ENCODE results near the gene TMEM273. TPM values are rescaled to one million over a fixed set of nuclear protein-coding genes. Genes with fewer than 3 reads are reported as not detected.

TMEM273 gene
- total RNA-seq, 4 donors from 2014 or later, result 3.2 to 12.2 (median 7.1) TPM

DNA sequence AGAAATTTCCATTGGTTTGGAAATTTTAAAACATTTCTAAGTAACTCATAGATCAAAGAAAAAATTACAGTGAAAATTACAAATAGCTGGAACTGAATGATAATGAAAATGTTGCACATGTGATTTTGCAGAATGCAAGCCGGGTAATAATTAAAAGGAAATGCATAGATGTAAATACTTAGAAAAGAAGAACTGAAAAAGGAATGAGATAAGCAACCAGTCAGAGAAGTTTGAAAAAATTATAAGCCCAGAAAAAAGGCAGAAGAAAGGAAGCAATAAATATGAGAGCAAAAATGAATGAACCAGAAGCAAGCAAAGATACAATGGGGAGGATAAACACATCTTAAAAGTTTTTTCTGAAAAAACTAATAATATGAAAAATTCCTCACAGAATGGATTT, 3.2 kb upstream of the TMEM273 start:
- TF ChIP-seq, protein P1, sequence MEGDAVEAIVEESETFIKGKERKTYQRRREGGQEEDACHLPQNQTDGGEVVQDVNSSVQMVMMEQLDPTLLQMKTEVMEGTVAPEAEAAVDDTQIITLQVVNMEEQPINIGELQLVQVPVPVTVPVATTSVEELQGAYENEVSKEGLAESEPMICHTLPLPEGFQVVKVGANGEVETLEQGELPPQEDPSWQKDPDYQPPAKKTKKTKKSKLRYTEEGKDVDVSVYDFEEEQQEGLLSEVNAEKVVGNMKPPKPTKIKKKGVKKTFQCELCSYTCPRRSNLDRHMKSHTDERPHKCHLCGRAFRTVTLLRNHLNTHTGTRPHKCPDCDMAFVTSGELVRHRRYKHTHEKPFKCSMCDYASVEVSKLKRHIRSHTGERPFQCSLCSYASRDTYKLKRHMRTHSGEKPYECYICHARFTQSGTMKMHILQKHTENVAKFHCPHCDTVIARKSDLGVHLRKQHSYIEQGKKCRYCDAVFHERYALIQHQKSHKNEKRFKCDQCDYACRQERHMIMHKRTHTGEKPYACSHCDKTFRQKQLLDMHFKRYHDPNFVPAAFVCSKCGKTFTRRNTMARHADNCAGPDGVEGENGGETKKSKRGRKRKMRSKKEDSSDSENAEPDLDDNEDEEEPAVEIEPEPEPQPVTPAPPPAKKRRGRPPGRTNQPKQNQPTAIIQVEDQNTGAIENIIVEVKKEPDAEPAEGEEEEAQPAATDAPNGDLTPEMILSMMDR (IDR thresholded peaks at IDR 0.05), result no peak
- TF ChIP-seq POLR2A (IDR thresholded peaks at IDR 0.05), result no peak
- no peak for DNase-seq (ENCODE audit: low spot score in 2 of 2)
- H3K4me3 ChIP-seq (ENCODE audit: low read depth, poor library complexity, severe bottlenecking), result no peak overlapping the region
- 80 to 83% methylated on average over 1 of the region's 1 CpG for WGBS, 2 donors
- intact Hi-C loops (cut with DNase I; ENCODE audit: low total_unique reads), result loop anchor here (5.0 kb wide), 1 partner anchor 434 kb away; no protein-coding TSS in a partner anchor

DNA sequence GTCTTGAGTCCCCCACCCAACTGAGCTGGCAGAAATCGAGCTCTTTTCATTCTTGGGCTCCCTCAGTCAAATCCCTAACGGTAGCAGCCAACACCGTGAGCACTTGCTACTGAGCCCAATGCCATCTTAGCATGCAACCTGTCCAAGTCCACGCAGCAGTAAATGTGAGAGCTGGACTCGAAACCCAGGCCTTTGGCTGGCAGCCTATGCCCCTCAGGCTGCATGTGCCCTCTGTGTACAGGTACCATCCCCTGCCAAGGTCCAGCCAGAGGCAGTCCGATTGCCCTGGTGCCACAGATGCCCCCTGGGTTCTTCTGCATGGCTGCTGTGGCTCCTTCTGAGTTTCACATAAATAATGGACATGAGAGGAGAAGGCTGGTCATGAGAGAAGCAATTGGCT, 1.2 kb upstream of the TMEM273 start:
- 90 to 93% methylated on average over 6 of the region's 6 CpGs for WGBS, 2 donors
- peak; percentile 5 to 31 for DNase-seq (ENCODE audit: low spot score in 2 of 2)
- TF ChIP-seq, protein P1 (IDR thresholded peaks at IDR 0.05), result no peak
- no peak for TF ChIP-seq POLR2A (IDR thresholded peaks at IDR 0.05)
- intact Hi-C loops (cut with DNase I; ENCODE audit: low total_unique reads), result no loop called here
- no peak overlapping the region for H3K4me3 ChIP-seq (ENCODE audit: low read depth, poor library complexity, severe bottlenecking)

DNA sequence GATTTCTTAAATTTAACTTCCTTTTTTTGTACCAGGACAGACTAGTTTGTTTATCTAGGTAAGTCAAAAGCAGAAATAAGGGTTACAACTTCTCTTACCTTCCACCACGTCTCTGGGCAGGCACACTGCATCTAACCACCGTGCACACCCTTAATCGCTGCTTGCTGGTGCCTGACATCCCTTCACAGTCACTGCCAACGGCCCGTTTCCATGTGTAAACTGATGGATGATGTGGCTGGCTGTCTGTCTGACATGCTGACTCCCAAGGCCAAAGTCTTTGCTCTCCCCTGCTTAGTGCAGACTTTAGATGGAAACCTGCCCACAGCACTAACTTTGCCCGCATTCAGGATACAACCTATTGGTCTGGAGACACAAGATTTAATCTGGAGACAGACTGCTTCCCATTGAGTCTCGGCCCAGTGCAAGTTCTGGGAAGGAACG, 1.1 kb downstream of the TMEM273 start:
- TF ChIP-seq, protein P1 (IDR thresholded peaks at IDR 0.05), result no peak
- TF ChIP-seq POLR2A (IDR thresholded peaks at IDR 0.05), result no peak
- intact Hi-C loops (cut with DNase I; ENCODE audit: low total_unique reads), result no loop called here
- no peak overlapping the region for H3K4me3 ChIP-seq (ENCODE audit: low read depth, poor library complexity, severe bottlenecking)
- DNase-seq (ENCODE audit: low spot score in 2 of 2), result peak; percentile 11 to 54
- WGBS, 2 donors, result 64% methylated on average over 8 of the region's 8 CpGs

DNA sequence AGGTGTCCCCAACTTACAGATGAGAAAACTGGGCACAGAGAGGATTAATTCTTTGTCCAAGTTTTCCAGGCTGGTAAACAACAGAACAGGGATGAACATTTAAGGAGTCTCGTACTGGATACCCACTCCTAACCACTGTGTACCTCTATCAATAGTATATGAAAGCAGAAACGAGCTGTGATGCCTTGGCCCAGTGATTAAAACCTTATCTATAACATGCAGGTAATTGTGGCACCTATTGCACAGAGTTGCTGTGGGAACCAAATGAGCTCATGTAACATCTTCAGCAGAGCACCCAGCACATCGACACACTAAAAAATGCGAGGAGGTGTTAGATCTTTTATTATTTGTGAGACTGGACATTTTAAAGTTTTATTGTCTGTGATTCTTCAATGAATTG, 1.6 kb downstream of the TMEM273 start:
- H3K4me3 ChIP-seq (ENCODE audit: low read depth, poor library complexity, severe bottlenecking), result no peak overlapping the region
- intact Hi-C loops (cut with DNase I; ENCODE audit: low total_unique reads), result no loop called here
- no peak for TF ChIP-seq POLR2A (IDR thresholded peaks at IDR 0.05)
- TF ChIP-seq, protein P1 (IDR thresholded peaks at IDR 0.05), result no peak
- 83 to 90% methylated on average over 4 of the region's 4 CpGs for WGBS, 2 donors
- no peak for DNase-seq (ENCODE audit: low spot score in 2 of 2)

DNA sequence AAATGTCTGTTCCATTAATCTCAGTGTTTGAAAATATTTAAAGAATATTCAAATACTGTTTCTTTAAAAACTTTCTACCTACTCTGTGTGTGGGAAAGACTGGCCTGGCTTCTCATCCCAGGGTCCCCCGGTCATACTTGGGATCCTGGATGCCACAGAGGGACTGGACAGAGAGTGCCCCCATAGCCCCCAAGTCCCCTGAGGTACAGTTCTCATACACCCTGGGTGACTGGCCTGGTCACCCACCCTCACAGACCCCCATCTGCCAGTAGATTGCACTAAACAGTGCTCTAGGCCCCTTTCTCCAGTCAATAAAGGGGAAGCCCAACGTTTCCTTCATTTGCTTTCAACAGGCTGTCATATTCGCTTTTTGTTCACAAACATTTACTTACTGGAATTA, 3.0 kb downstream of the TMEM273 start:
- TF ChIP-seq POLR2A (IDR thresholded peaks at IDR 0.05), result no peak
- 73 to 82% methylated on average over 3 of the region's 3 CpGs for WGBS, 2 donors
- intact Hi-C loops (cut with DNase I; ENCODE audit: low total_unique reads), result no loop called here
- peak; percentile 9 to 36 for DNase-seq (ENCODE audit: low spot score in 2 of 2)
- H3K4me3 ChIP-seq (ENCODE audit: low read depth, poor library complexity, severe bottlenecking), result no peak overlapping the region

DNA sequence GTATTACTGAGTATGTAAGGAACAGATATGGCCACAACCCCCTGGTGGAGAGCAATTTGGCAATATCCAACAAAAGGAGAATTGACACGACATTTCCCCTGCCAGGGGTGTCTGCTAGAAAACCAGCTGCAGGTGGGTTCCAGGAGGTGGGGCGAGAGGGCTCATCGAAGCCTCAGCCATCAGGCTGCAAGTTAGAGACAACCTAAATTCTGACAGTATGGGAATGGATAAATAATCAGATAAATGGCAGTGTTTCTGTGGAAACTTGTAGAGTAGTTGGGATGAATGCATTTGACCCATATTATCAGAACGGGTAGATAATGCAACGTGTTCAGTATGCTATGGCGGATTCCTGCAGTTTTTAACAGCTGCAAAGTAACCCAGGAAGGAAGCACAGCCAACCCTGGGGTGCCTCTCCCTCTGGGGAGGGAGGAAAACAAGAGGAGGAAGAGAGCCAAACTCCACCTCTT, 3.5 kb downstream of the TMEM273 start:
- intact Hi-C loops (cut with DNase I; ENCODE audit: low total_unique reads), result no loop called here
- DNase-seq (ENCODE audit: low spot score in 2 of 2), result peak in 1 of 2 donors; percentile 66
- TF ChIP-seq, protein P1 (IDR thresholded peaks at IDR 0.05), result no peak
- no peak for TF ChIP-seq POLR2A (IDR thresholded peaks at IDR 0.05)
- 51 to 57% methylated on average over 6 of the region's 6 CpGs for WGBS, 2 donors
- no peak overlapping the region for H3K4me3 ChIP-seq (ENCODE audit: low read depth, poor library complexity, severe bottlenecking)

All from lower leg skin (tissue), 4 donors.